ENCODE data around the gene CTNNAL1.
"Not testable (repeated sequence)": the region's sequence is repeated elsewhere in the genome, so short reads cannot be mapped to it uniquely, and the experiment has no call there.

The CTNNAL1 gene

DNA sequence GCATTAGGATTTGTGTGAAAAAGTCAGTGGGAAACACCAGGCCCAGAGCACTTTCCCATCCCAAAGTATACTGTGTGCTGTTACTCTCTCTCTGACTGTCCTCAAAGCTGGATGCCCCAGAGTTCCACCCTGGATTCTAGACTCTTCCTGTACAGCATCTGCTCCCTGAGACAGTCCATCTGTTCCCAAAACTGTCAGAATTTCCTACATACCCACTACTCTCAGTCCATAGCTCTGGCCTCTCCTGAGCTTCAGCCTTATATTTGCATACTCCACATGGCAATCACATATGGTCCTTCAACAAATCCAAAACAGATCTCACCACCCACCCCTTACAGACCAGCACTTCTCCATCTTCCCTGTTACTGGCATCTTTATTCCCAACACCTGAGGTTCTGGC, 88.8 kb downstream of the CTNNAL1 start:
- DNase-seq, result no peak

DNA sequence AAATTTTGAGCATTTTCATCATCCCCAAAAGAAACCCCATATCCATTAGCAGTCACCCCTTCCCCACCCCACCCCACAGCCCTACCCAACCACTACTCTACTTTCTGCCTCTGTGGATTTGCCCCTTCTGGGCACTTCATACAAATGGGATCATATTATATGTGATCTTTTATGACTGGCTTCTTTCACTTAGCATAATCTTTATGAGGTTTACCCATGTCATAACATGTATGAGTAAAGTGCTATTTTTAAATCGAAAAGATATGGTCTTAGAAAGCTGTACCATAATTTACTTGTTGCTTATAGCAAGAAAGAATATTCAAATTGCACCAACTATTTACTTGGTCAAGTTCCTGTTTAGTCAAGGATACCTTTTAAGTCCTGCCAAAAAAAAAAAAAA, 92.1 kb downstream of the CTNNAL1 start:
- no peak for DNase-seq

DNA sequence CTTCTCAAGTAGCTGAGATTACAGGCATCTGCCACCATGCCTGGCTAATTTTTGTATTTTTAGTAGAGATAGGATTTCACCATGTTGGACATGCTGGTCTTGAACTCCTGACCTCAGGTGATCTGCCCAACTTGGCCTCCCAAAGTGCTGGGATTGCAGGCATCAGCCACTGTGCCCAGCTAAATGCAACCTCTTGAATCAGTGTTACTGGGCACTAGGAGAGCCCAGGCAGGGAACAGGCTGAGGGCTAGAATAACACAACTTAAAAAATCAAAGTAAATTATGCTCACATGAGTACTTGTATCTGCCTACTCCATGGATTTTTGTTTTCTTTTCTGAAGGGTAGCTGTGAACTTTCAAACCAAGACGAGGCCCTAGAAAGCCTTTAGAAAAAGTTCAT, 92.9 kb downstream of the CTNNAL1 start:
- not testable (repeated sequence) for DNase-seq

DNA sequence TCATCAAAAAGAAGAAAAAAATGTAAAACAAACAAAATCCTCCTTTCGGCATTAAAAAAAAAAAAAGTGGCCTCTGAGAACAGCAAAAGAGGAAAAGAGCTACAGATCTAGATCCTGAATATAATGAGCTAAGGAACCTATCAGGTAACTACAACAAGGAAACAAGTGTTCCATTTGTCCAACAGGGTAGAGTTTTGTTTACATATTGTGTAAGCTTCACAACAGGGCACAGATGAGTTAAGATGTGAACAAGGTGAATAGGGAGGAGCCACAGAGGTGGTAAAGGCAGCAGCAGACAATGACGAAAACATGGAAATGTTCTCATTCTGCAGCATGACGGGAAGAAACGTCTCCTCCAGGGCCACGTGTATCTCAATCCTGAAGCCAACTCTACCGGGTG, 93.8 kb downstream of the CTNNAL1 start:
- no peak for DNase-seq

DNA sequence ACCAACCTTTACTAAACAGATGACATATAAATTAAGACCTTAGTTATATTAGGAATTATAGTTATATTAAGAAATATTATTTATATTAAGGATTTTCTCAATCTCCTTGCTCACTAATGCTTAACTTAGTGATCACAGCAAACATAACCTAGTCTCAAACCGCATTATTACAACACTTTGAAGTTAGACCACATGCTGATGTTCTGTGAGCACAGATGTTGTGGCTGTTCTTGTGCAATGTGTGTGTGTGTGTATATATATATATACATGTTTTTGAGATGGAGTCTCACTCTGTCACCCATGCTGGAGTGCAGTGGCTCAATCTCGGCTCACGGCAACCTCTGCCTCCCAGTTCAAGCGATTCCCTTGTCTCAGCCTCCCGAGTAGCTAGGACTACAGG, 99.9 kb downstream of the CTNNAL1 start:
- DNase-seq, result no peak

DNA sequence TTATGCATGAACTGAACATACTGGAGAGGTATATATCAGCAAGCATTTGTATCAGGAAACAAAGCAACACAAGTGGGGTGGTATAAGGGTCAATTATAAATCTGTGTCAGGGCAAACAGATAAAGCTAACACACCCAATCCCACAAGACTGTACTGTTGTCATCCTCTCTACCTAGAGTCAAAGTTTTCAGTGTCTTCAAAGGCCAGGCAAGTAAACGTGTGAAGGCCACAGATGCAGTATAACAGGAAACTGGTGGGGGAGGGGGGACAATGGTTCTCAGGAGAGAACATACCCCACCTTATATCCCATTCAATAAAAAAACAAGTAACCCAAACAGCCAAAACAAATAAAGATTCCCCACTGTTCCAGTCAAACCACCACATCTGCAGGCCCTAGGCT, 101.5 kb downstream of the CTNNAL1 start:
- no peak for DNase-seq

DNA sequence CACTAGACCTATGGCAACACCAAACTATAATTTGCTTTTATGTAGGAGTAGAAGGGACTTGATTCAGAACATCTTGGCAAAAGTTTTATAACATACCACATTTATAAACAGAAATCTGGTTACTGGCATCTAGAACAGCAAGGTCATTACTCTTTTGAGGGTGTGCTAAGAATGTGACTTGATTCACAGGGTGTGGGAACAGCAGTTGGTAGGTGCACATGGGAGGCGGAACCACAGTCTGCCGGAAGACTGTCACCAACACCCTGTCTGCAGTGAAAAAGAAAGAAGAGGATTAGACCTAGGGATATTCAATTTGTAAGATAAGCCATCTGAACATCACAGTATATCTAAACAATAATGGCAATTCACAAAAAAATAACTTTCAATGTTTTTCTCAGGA, 102.4 kb downstream of the CTNNAL1 start:
- no peak for DNase-seq

DNA sequence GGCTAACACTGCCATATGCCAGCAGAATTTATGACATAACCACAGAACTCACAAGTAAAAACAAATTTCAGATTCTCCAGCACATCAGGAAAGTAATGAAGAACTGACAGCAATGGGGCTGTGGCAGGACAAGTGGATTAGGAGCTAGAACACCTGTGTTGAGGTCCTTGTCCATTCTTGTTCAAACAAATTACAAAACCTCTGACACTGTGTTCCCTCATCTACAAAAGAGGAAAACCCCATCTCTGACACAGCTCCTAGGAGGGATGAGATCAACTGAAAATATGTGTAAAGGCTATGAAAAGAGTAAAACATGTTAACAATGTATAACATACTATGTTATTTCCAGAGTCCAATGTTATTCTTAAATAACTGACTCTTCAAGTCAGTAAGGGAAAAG, 102.9 kb downstream of the CTNNAL1 start:
- no peak for DNase-seq

DNA sequence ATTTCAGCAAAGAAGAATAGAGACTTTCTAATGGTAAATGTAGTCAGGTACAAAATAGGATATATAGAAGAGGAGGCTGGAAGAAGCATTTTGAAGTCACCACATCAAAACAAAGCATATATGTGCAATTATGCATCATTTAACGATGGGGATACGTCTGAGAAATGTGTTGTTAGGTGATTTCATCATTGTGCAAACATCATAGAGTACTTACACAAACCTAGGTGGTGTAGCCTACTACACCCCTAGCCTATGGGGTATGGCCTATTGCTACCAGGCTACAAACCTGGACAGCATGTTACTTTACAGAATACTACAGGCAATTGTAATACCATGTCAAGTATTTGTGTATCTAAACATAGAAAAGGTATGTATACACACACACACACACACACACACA, 107.8 kb downstream of the CTNNAL1 start:
- no peak for DNase-seq

DNA sequence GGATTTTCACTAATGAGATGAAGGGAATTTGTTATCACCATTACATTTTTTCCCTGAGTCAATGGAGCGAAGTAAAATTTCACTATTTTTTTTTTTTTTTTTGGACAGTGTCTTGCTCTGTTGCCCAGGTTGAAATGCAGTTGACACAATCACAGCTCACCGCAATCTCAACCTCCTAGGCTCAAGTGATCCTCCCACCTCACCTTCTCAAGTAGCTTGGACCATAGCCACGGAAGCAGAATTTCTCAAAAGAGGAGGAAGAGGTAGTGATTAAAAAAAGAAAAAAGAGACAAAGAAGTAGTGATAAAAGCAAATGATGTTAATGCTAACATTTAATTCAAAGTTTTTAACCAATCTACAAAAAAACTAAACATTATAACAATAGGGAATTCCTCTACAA, 109.1 kb downstream of the CTNNAL1 start:
- no peak for DNase-seq

DNA sequence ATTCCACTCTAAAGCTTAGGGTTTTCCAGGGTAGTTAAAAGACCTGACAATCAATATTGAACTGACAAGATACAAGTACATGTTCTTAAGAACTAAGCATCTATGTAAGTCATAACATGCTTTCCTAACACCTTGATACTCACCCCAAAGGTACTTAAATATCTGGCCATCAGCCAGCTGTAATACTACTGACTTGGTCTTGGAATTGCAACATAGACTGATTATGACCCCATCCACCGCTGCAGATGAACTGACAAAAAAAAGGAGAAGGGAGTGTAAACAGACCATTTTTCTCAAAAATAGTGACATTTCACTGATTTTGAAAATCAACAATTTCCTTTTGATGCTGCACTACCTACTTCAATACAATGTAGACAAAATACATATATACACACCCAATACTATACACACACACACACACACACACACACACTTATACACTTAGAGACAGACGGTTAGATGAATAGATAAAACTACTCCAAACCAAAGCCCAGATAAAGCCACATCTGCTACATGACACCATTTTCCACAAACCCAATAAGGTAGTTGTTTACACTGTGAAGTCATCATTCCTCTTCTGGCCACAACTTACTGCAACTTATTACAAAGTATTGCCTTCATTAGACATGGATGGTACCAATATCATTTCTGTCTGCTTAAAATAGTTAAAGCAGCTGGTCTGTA, 109.7 kb downstream of the CTNNAL1 start:
- DNase-seq, result no peak

DNA sequence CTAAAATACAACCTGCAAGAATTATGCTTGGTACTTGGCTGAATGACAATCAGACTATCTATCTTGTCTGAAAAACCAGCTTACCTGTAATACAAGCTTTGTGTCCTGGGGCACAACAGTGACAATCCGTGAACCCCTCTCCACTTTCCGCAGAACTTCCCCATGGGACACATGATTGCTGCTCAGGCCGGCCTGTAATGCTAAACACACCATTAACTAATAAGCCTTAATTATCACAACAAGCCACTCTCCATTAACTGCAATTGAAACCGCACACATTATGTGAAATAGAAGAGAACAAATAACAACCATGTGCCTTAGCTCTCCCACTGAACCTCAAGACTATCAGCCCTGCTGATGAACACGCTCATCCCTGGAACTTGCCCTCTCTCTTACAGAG, 113.1 kb downstream of the CTNNAL1 start:
- no peak for DNase-seq

DNA sequence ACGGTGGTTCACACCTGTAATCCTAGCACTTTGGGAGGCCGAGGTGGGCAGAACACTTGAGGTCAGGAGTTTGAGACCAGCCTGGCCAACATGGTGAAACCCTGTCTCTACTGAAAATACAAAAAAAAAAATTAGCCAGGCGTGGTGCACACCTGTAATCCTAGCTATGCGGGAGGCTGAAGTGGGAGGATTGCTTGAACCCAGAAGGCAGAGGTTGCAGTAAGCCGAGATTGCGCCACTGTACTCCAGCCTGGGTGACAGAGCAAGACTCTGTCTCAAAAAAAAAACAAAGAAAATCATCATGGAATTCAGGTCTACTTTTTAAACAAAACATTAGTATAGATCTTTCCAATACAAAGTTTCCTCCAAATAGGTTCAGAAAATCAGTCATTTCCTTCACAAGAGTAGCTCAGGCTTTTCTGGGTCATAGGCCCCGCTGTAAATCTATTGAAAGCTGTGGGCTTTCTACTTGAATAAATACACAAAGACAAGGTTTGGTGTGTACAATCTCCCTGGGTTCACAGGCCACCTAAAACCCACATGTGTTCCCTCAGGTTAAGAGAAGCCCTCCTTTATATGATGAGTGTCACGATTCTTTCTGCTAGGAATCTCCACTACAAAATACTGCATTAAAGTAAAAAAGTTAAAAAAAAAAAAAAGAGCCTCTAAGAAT, 114.1 kb downstream of the CTNNAL1 start:
- DNase-seq, result not testable (repeated sequence)

DNA sequence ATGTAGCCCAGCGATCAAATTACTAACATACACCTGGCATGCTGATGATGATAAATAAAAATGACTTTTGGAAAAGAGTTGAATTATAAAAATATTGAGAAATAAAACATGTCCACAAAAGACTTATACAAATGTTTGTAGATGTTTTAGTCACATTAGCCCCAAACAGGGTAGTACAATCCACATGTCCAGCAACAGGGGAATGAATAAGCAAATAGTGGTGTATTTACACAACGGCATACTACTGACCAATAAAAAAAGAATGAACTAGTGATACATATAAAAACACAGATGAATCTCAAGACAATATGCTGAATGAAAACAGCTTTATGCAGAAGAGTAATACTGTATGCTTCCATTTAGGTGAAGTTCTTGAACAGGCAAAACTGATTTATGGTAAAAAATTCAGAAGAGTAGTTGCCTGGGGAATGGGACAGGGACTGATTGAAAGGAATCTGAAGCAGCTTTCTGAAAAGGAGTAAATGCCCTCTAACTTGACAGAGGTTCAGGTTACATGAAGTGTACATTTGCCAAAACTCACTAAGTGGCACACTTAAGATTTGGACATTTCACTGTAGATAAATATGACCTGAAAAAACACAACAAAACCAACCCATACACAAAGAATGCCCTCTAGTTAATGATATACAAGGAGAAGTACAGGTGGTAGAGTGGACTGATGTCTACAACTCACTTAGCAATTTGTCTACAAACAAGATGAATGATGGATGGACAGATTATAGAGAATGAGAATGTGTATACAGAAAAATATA, 115.8 kb downstream of the CTNNAL1 start:
- no peak for DNase-seq

DNA sequence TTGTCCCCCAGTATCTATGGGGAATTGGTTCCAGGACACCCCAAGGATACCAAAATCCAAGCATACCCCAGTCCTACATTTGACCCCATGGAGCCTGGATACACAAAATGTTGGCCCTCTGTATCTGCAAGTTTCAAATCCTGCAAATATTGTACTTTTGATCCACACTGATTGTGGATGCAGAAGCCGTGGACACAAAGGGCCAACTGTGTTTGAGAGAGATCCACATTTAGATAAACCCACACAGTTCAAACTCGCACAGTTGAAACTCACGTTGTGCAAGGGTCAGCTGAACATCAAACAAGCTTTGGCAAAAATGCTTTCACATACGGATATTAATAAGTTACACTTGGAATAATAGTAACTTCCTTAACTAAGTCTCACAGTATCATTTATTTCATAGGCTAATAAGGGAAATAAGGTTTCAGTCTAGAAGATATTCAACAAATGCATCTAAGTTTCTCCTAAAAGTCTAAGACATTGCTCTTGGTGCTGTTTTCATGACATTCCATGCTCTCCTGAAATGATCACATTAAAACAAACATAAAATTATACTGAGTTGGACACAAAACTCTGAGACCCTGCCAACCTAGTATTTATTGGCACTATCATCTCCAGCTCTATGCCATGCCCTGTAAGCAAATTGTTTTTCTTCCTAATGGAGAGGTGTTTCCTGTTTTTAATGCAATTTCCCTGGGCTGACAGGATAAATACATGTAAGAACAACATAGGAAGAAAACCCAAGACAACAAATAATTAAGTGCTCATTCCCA, 118.9 kb downstream of the CTNNAL1 start:
- no peak for DNase-seq
